ENCODE data around the gene CNGA4. TPM values are rescaled to one million over a fixed set of nuclear protein-coding genes. Genes with fewer than 3 reads are reported as not detected.
"Not testable (repeated sequence)": the region's sequence is repeated elsewhere in the genome, so short reads cannot be mapped to it uniquely, and the experiment has no call there.

The CNGA4 gene
- total RNA-seq, 1 donor from 2014 or later, result not detected

GRCh38 chr11:6224421-6224820, 14.5 kb upstream of the CNGA4 start:
- no peak for DNase-seq (ENCODE audit: low spot score)

DNA sequence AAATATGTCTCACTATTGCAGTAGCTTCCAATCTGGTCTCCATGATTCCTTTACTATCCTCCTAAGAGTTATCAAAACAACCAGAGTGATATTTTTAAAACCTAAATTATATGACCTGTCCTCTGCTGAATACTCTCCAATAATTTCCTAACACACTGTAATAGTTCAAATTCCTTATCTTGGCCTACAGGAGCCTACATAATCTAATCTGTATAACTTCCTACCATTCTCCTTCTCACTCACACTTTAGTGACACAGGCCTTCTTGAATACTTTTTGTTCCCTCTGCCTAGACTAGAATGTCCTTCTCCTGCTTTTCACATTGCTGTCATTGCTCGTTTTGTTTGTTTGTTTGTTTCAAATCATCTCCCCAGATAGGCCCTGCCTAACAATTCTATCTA, 13.9 kb upstream of the CNGA4 start:
- DNase-seq (ENCODE audit: low spot score), result no peak

- no peak for DNase-seq (ENCODE audit: low spot score)
Measured at GRCh38 chr11:6225896-6226295, 13.0 kb upstream of the CNGA4 start.

GRCh38 chr11:6228520-6228919, 10.4 kb upstream of the CNGA4 start:
- no peak for DNase-seq (ENCODE audit: low spot score)

- DNase-seq (ENCODE audit: low spot score), result no peak
Measured at GRCh38 chr11:6229911-6230310, 9.0 kb upstream of the CNGA4 start.

DNA sequence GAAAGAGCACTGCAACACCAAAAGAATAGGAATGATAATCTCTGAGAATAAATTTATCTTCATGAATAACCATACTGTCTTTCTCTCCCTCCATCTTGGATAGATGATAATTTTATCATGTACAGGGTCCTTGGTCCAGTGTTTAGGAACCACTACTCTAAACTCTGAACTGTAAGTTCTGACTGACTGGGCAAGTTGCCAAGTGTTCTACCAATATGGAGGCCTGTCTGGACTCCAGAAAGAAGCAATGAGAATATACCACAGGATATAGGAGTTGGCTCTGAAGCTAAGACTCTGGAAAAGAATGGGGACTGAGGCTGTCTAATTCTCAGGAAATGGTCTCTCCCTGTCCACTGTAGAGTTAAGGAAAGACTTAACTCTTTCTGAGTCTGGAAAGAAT, 6.0 kb upstream of the CNGA4 start:
- no peak for DNase-seq (ENCODE audit: low spot score)

DNA sequence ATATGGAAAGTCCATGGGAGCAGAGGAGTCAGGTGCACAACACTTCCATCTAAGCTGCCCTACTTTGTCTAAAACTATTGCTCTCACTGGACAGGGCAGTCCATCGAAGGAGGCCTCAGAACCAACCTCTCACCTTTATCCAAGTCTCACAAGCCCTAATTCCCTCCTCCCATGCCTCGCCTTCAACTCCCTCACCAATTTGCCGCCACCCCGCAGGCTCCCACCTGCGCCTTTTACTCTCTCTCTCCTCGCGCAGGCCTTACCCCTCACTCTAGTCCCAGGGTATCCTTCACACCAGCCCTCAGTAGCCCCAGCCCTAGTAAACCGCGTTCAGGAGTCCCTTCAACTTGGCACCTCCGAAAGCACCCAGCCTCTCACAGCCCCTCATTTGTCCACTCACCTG, 4.9 kb upstream of the CNGA4 start:
- DNase-seq (ENCODE audit: low spot score), result no peak

- peak; percentile 100 for DNase-seq (ENCODE audit: low spot score)
Measured at GRCh38 chr11:6234387-6235107, 4.3 kb upstream of the CNGA4 start, which contains the start of gene FHIP1B. TSS of gene FHIP1B (minus strand) at chr11:6234636. CDS start at chr11:6224516, 10,120 bp downstream.

GRCh38 chr11:6237266-6237665, 1.6 kb upstream of the CNGA4 start:
- no peak for DNase-seq (ENCODE audit: low spot score)

DNA sequence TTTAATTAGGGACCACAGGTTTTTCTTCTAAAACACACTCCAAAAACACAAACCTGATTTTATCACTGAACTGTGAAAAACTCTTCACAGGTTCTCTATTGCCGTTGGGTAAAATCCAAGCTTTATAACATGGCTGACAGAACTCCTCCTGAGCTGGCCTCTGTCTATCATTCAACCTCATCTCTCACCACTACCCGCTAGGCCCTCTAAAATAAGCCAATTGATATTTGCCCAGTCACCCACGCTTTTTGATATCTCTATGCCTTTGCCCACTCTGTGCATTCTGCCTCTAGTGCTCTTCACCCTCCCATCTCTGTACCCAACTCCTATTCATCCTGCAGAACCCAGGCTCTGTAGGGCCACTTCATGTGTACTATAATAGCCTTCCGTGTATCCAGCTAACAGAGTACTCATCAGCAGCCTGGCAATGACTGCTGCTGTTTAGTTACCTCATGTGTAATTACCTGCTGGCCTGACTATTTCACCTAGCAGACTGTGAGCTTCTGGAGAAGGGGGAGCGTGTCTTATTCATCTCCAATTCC, 1.1 kb upstream of the CNGA4 start:
- no peak for DNase-seq (ENCODE audit: low spot score)

- no peak for DNase-seq (ENCODE audit: low spot score)
Measured at GRCh38 chr11:6240139-6240538, 1.2 kb downstream of the CNGA4 start.

DNA sequence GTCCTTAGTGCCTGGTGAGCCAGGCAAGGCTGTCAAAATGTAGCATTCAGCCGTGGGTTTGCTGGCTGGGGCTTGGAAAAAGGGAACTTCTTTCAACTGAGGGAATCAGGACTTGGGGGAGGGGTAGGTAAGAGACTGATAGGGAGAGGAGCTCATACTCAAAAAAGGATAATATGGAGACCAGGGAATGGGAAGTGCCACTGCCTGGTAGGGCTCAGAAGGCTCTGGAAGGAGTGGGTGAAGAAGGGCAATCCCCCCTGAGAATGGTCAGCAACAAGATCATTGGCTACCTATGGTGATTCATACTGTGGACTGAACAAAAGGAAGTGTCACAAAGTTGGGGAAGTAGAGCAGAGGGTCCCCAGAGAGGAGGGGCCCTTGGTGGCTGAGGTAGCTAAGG, 1.9 kb downstream of the CNGA4 start:
- no peak for DNase-seq (ENCODE audit: low spot score)

GRCh38 chr11:6241316-6241715, 2.4 kb downstream of the CNGA4 start:
- DNase-seq (ENCODE audit: low spot score), result no peak

GRCh38 chr11:6245536-6245935, 6.6 kb downstream of the CNGA4 start:
- no peak for DNase-seq (ENCODE audit: low spot score)

- DNase-seq (ENCODE audit: low spot score), result no peak
Measured at GRCh38 chr11:6248248-6248647, 9.4 kb downstream of the CNGA4 start.

DNA sequence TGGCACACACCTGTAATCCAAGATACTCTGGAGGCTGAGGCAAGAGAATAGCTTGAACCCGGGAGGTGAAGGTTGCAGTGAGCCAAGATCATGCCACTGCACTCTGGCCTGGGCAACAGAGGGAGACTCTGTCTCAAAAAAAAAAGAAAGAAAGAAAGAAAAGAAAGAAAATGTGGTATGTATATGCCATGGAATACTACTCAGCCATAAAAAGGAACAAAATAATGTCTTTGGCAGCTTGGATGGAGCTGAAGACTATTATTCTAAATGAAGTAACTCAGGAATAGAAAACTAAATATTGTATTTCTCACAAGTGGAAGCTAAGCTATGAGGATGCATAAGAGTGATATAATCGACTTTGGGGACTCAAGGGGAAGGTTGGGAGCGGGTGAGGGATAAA, 10.0 kb downstream of the CNGA4 start:
- not testable (repeated sequence) for DNase-seq (ENCODE audit: low spot score)

GRCh38 chr11:6249770-6250555, 11.1 kb downstream of the CNGA4 start:
- no peak for DNase-seq (ENCODE audit: low spot score)

DNA sequence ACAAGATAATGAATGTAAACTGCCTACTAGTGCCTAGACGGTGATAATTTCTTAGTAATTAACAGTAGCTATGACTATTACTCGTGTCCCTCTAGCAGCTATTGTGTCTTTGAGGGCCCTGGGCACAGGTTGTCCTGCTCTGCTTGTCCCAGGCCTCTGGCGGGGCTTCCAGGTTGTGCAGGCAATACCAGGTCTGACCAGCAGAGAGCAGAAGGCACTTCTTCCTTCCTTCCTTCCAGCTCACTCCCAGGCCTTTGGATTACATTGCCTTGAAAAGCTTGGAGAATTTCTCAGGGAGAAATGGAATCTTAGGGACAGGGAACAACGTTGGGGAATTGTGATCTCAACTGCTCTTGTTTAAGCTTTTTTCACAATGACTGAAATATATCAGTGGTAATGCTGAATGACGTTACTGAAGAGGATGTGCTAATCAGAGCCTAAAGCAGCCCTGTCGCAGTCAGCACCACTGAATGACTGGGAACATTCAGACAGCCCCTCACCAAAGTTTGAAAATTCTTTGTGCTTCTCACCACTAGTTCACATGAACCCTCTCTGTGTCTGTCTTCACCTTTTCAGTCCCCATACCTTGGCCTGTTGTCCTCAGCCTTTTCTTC, 12.3 kb downstream of the CNGA4 start:
- no peak for DNase-seq (ENCODE audit: low spot score)

- DNase-seq (ENCODE audit: low spot score), result no peak
Measured at GRCh38 chr11:6251990-6252473, 13.1 kb downstream of the CNGA4 start.

- DNase-seq (ENCODE audit: low spot score), result no peak
Measured at GRCh38 chr11:6253197-6253596, 14.3 kb downstream of the CNGA4 start.

DNA sequence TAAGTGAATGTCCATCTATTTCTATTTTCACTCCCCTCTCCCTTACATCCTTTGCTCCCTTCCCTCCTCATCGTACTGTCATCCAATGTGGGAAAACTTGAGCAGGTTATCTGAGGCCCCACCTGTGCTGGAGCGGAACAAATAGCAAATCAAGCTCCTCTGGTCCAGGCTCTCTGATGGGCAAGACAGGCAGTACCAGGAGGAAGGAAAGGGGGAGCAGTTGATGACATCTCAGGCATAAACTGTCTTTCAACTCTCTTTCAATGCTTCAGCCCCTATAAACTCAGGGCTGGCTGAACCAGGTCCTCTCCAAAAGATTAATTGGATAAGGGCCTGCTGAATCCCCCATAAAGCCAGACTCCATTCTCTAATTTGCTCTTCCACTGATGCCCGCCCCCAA, 19.3 kb downstream of the CNGA4 start:
- DNase-seq (ENCODE audit: low spot score), result no peak

- no peak for DNase-seq (ENCODE audit: low spot score)
Measured at GRCh38 chr11:6258571-6259081, 19.7 kb downstream of the CNGA4 start.

All from mesenteric fat pad (tissue), 1 donor.